SK-N-SH treated with all-trans-retinoic acid at 6 μM for 48 hours (cell line): ENCODE measurements around the gene CALML3.

Experiments
- ATAC-seq: fragments of 200-7000 bp; cut with Tn5 transposase; 3 replicates; pipeline ENCODE4 v1.9.1; 2020; ENCODE audit warnings: mild to moderate bottlenecking, moderate library complexity
- ARNTL ChIP-seq: fragments of 450-650 bp; formaldehyde crosslinking; IDR thresholded peaks from 2 replicates; pipeline ENCODE4 v1.5.0; 2020; ENCODE audit warnings: low read depth, mild to moderate bottlenecking, moderate library complexity, borderline replicate concordance
- BACH2 ChIP-seq: fragments of 250-450 bp; sonication (Bioruptor Pico); IDR thresholded peaks from 2 replicates; pipeline ENCODE4 v1.9.0; 2021; ENCODE audit warnings: mild to moderate bottlenecking, borderline replicate concordance
- CSDC2 ChIP-seq: fragments of 250-450 bp; sonication (Bioruptor Pico); IDR thresholded peaks from 2 replicates; pipeline ENCODE4 v1.5.0; 2020; ENCODE audit warnings: mild to moderate bottlenecking, moderate library complexity
- ESRRG ChIP-seq: fragments of 250-450 bp; sonication (Bioruptor Pico); IDR thresholded peaks from 2 replicates; pipeline ENCODE4 v1.6.1; 2021; ENCODE audit warnings: mild to moderate bottlenecking
- GLIS3 ChIP-seq: fragments of 250-450 bp; sonication (Bioruptor Pico); IDR thresholded peaks from 2 replicates; pipeline ENCODE4 v1.5.0; 2020; ENCODE audit warnings: mild to moderate bottlenecking, moderate library complexity
- ISL1 ChIP-seq: fragments of 250-450 bp; sonication (Bioruptor Pico); IDR thresholded peaks from 2 replicates; pipeline ENCODE4 v2.1.2; 2022; ENCODE audit warnings: mild to moderate bottlenecking, moderate library complexity
- OSR1 ChIP-seq: fragments of 250-450 bp; sonication (Bioruptor Pico); IDR thresholded peaks from 2 replicates; pipeline ENCODE4 v1.8.0; 2022; ENCODE audit warnings: moderate library complexity, mild to moderate bottlenecking, inconsistent platforms
- PPARA ChIP-seq: fragments of 250-450 bp; sonication (Bioruptor Pico); IDR thresholded peaks from 2 replicates; pipeline ENCODE4 v1.5.0; 2020; ENCODE audit warnings: mild to moderate bottlenecking, borderline replicate concordance
- RARB ChIP-seq: fragments of 250-450 bp; sonication (Bioruptor Pico); IDR thresholded peaks from 2 replicates; pipeline ENCODE4 v1.8.0; 2021; ENCODE audit warnings: mild to moderate bottlenecking, moderate library complexity
- TCF4 ChIP-seq: fragments of 250-450 bp; sonication (Bioruptor Pico); IDR thresholded peaks from 2 replicates; pipeline ENCODE4 v1.8.0; 2021; ENCODE audit warnings: mild to moderate bottlenecking, moderate library complexity, borderline replicate concordance
- TOX ChIP-seq: fragments of 250-450 bp; sonication (Bioruptor Pico); IDR thresholded peaks from 2 replicates; pipeline ENCODE4 v1.8.0; 2021; ENCODE audit warnings: mild to moderate bottlenecking, moderate library complexity, borderline replicate concordance
- ZC3H10 ChIP-seq: fragments of 250-450 bp; sonication (Bioruptor Pico); IDR thresholded peaks from 2 replicates; pipeline ENCODE4 v1.5.1; 2021; ENCODE audit warnings: mild to moderate bottlenecking, moderate library complexity
- ZFP3 ChIP-seq: fragments of 250-450 bp; sonication (Bioruptor Pico); IDR thresholded peaks from 2 replicates; pipeline ENCODE4 v1.5.0; 2020; ENCODE audit warnings: mild to moderate bottlenecking, moderate library complexity
- ZFP30 ChIP-seq: fragments of 450-650 bp; formaldehyde crosslinking; IDR thresholded peaks from 2 replicates; pipeline ENCODE4 v1.5.0; 2022; ENCODE audit warnings: mild to moderate bottlenecking, moderate library complexity
- ZNF565 ChIP-seq: fragments of 450-650 bp; formaldehyde crosslinking; conservative IDR thresholded peaks from 2 replicates; pipeline ENCODE4 v1.5.0; 2020; ENCODE audit warnings: low read depth, mild to moderate bottlenecking, moderate library complexity
- ZNF70 ChIP-seq: fragments of 450-650 bp; formaldehyde crosslinking; IDR thresholded peaks from 2 replicates; pipeline ENCODE4 v1.5.0; 2020; ENCODE audit warnings: mild to moderate bottlenecking, moderate library complexity
- ZNF8 ChIP-seq: fragments of 450-650 bp; formaldehyde crosslinking; IDR thresholded peaks from 2 replicates; pipeline ENCODE4 v1.5.0; 2020; ENCODE audit warnings: mild to moderate bottlenecking, moderate library complexity
- TF ChIP-seq, protein P1 (sequence below): fragments of 250-450 bp; sonication (Bioruptor Pico); IDR thresholded peaks from 2 replicates; pipeline ENCODE4 v1.5.1; 2020; ENCODE audit warnings: low read depth, mild to moderate bottlenecking, moderate library complexity
- TF ChIP-seq, protein P2 (sequence below): fragments of 250-450 bp; sonication (Bioruptor Pico); IDR thresholded peaks from 2 replicates; pipeline ENCODE4 v1.8.0; 2021; ENCODE audit warnings: low read depth, mild to moderate bottlenecking, moderate library complexity, borderline replicate concordance
- TF ChIP-seq, protein P3 (sequence below): fragments of 250-450 bp; sonication (Bioruptor Pico); IDR thresholded peaks from 2 replicates; pipeline ENCODE4 v1.5.1; 2021; ENCODE audit warnings: mild to moderate bottlenecking, moderate library complexity

The CALML3 gene

DNA sequence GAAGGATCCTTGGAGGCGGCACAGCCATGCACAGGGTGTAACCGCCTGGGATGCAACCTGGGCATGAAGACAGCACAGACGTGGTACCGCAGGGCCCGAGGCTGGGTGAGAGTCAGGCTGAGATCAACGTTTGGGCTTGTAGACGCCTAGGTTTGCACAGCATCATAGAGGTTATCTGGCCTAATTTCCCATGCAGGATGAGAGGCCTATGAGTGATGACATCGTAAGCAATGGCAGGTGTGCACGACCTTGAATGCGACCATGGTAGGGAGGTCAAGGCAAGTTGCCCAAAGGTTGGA lies 7.5 kb downstream of the CALML3 start (continued):
- TF ChIP-seq ZNF565 (CRISPR knock-in tag) (no peak), ARNTL (CRISPR knock-in tag) (no peak)

DNA sequence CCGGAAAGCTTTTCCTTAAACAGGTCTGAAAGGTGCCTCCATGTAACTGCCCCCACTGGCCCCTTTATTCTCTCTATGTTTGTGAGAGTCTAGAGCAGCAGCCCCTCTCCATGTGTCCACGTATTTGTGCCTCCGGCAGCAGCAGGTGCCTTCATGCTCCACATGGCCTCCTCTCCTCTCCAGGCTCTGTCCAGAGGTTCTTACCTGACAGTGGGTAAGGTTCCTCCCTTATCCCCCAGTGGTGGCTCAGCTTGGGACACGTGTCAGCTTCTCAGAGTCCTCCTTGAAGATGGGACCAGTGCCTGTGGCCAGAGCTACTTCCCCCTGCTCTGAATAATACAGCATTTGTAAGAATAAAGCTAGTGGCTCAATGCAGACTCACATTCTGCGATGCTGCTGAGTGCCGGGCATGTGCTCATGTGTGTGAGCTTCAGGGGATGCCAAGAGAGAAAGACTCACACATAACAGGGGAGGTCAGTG lies 7.9 kb downstream of the CALML3 start:
- no peak for TF ChIP-seq TCF4 (CRISPR knock-in tag)
- no peak for TF ChIP-seq BACH2 (CRISPR knock-in tag)
- TF ChIP-seq, protein P1, sequence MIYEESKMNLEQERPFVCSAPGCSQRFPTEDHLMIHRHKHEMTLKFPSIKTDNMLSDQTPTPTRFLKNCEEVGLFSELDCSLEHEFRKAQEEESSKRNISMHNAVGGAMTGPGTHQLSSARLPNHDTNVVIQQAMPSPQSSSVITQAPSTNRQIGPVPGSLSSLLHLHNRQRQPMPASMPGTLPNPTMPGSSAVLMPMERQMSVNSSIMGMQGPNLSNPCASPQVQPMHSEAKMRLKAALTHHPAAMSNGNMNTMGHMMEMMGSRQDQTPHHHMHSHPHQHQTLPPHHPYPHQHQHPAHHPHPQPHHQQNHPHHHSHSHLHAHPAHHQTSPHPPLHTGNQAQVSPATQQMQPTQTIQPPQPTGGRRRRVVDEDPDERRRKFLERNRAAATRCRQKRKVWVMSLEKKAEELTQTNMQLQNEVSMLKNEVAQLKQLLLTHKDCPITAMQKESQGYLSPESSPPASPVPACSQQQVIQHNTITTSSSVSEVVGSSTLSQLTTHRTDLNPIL (CRISPR knock-in tag) = no peak
- no peak for TF ChIP-seq GLIS3 (CRISPR knock-in tag)
- no peak for TF ChIP-seq ZNF565 (CRISPR knock-in tag)
- no peak for TF ChIP-seq ZNF8 (CRISPR knock-in tag)
- no peak for TF ChIP-seq ZC3H10 (CRISPR knock-in tag)
- no peak for ATAC-seq

DNA sequence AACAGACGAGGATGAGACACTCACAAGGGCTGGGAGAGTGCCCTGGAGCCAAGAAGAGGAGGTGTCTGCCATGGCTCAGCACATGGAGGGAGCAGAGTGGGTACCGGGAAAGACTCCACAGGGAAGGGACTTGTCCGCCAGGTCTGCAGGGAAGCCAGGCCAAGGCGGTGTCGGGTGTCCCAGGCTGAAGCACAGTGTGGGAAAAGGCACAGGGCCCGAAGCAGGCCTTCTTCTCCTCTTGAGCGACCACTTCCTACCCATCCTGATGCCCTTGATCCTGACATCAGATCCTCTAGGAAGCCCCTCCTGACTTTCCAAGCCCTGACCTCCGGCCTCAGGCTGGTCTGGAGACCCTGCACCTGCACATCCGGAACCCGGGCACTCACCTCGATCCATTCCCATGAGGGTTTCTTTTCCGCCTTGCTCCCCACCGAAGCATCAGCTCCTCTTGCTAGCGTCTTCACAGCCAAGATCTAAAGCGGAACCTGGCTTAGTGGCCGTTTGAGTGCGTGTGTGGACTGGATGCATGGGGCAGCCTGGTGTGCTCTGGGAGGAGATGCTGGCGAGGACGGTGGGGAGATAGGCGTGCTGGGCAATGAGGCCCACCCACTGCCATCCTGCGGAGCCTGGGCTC lies 8.5 kb downstream of the CALML3 start:
- ATAC-seq = no peak

DNA sequence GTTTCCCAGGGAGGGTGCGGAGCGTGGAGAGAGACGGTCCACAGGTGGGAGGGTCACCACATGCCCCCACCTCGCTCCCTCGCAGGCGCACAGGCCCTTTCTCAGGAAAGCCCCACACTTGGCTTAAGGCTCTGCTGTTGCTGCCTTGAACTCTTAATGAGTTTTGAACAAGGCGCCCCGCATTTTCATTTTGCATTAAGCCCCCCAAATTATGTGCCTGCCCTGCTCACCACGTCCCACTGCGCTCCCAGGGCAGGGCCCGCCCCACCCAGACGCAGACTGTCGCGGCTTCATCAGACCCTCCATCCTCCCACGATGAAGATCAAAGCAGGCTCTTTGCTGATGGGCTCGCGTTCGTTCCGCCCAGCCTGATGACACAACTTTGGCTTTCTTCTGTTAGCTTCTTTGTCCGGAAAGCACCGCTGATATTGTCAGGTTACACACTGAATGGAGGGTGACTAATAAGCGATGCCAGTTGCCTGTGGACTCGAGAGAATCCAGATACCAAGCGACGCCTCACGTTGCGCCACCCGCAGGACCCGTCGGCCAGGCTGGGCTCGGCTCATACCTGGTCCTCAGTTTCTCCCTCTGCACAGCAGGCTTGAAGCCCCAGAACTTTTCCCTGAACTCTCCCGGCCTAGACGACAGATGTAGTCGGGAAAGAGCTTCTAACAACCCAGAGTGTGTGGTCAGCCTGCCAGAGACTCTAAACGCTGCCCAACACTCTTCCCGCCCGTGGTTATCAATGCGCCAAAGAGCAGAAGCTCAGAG lies 9.5 kb downstream of the CALML3 start:
- TF ChIP-seq TOX (CRISPR knock-in tag) = no peak
- no peak for TF ChIP-seq PPARA (CRISPR knock-in tag)
- TF ChIP-seq ZFP30 = no peak
- no peak for TF ChIP-seq ZC3H10 (CRISPR knock-in tag)
- no peak for TF ChIP-seq ESRRG (CRISPR knock-in tag)
- TF ChIP-seq, protein P2, sequence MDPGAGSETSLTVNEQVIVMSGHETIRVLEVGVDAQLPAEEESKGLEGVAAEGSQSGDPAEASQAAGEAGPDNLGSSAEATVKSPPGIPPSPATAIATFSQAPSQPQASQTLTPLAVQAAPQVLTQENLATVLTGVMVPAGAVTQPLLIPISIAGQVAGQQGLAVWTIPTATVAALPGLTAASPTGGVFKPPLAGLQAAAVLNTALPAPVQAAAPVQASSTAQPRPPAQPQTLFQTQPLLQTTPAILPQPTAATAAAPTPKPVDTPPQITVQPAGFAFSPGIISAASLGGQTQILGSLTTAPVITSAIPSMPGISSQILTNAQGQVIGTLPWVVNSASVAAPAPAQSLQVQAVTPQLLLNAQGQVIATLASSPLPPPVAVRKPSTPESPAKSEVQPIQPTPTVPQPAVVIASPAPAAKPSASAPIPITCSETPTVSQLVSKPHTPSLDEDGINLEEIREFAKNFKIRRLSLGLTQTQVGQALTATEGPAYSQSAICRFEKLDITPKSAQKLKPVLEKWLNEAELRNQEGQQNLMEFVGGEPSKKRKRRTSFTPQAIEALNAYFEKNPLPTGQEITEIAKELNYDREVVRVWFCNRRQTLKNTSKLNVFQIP (CRISPR knock-in tag) = no peak
- TF ChIP-seq ZNF70 (CRISPR knock-in tag) = no peak
- TF ChIP-seq ISL1 = no peak
- no peak for ATAC-seq

More for the DNA sequence above, 8.5 kb downstream of the CALML3 start:
- TF ChIP-seq ZNF70 (CRISPR knock-in tag) (no peak), ZNF8 (CRISPR knock-in tag) (no peak), ESRRG (CRISPR knock-in tag) (no peak)
- TF ChIP-seq, protein P2 (CRISPR knock-in tag) = no peak
- TF ChIP-seq, all 23 proteins: peak for 0

DNA sequence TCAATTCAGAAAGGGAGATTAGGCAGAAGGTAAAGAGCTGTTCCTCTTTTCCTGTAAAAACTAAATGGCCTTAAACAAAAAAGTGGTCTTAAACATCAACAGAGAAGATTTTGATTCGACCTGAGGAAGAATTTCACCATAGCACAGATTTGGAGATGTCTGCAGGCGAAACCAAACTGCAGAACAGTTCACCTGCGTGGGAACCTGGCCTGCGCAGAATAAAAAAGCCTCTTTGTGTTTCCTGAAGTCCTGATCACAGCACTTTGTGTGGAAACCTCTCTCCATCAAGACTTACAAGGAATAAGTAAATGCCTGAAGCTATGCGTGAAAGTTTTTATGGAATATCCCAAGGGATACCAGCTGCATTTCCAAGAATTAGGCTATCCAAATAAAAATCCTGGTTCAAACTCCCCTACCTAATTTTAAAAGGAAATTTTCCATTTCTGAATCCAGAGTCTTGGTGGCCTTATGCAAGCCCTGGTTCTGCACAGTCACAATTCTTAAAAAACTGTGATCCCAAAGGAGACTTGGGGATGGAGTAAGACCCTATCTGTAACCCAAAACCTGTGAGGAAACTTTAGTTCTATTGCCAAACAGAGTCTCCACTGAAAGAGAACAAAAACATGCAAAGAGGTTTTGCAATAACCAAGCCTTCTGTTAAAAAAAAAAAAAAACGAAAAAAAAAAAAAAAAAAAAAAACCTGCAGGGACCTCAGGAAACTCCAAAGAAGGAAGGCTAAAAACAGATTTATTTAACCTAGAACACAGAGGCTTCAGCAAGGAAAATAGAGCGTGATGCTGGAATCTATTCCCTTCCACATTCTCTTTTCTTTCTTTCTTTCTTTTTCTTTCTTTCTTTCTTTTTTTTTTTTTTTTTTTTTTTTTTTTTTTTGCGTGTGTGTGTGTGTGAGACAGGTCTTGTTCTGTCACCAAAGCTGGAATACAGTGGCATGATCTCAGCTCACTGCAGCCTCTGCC lies 10.4 kb downstream of the CALML3 start:
- ATAC-seq = no peak
- TF ChIP-seq ZC3H10 (CRISPR knock-in tag) = no peak
- no peak for TF ChIP-seq CSDC2 (CRISPR knock-in tag)
- no peak for TF ChIP-seq OSR1 (CRISPR knock-in tag)
- TF ChIP-seq ESRRG (CRISPR knock-in tag) = no peak
- TF ChIP-seq, protein P3, sequence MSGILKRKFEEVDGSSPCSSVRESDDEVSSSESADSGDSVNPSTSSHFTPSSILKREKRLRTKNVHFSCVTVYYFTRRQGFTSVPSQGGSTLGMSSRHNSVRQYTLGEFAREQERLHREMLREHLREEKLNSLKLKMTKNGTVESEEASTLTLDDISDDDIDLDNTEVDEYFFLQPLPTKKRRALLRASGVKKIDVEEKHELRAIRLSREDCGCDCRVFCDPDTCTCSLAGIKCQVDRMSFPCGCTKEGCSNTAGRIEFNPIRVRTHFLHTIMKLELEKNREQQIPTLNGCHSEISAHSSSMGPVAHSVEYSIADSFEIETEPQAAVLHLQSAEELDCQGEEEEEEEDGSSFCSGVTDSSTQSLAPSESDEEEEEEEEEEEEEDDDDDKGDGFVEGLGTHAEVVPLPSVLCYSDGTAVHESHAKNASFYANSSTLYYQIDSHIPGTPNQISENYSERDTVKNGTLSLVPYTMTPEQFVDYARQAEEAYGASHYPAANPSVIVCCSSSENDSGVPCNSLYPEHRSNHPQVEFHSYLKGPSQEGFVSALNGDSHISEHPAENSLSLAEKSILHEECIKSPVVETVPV (CRISPR knock-in tag) = no peak
- TF ChIP-seq RARB (CRISPR knock-in tag) = no peak
- TF ChIP-seq, protein P1 (CRISPR knock-in tag) = no peak
- TF ChIP-seq ZFP3 = no peak
- no peak for TF ChIP-seq ARNTL (CRISPR knock-in tag)
- TF ChIP-seq TOX (CRISPR knock-in tag) = no peak
- TF ChIP-seq ZNF8 (CRISPR knock-in tag) = no peak
- TF ChIP-seq BACH2 (CRISPR knock-in tag) = no peak
- TF ChIP-seq, all 23 proteins: peak for 0
